HG02610 (cell line): ENCODE data around the gene TENM3.
"Not testable (repeated sequence)": the region's sequence is repeated elsewhere in the genome, so short reads cannot be mapped to it uniquely, and the experiment has no call there.

Experiments
- ATAC-seq: cut with Tn5 transposase; IDR thresholded peaks from one replicate; pipeline ENCODE4 v1.9.1; 2021; ENCODE audit warnings: mild to moderate bottlenecking, moderate library complexity; ENCODE audit not compliant: unreplicated experiment

The TENM3 gene

DNA sequence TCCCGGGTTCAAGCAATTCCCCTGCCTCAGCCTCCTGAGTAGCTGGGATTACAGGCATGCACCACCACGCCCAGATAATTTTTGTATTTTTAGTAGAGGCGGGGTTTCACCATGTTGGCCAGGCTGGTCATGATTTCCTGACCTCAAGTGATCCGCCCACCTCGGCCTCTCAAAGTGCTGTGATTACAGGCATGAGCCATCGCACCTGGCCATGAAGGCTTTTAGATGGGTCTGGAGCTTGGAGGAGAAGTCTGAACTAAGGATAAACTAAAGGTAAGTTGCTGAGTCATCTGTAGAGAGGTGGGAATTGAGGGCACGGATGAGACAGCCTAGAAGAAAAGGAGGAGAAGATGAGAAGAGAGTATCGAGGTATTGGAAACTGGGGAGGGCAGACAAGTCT lies at the start of gene TENM3:
TSS of gene TENM3 (plus strand) at position 199 of the 400 bp plus-strand sequence. CDS start 80,619 bp downstream, outside the sequence.
- not testable (repeated sequence) for ATAC-seq

DNA sequence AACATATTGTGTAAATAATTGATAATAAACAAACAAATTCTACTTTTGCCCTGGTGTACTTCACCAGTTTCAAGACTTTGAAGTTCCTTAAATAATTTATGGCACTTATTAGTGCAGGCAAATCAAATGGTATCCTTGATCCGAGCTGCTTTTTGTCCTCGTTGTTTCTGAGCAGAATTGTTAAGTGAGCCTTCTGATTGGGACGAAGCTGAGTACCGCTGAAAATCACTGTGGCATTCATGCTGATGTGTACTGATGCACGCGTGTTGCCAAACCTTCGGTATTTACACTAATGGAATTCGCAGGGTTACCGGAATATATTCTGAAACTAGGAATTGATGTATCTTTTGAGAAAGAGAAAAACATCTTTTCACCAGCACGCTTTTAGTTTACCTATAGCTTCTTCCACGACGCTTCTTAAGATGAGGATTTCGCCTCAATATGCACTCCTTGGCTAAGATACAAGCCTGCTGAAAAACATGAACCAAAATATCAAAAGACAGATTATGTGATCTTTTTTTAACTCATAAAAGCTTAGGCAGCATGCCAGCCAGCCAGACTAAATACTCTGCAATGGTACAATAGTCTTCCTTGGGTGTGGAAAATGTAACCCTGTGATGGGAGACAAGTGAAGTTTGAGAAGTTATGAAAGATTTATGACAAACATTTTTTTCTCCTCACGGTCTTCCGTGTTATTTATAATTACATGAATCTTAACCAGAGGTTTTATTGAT lies 48.9 kb upstream of the TENM3 start:
- no peak for ATAC-seq

DNA sequence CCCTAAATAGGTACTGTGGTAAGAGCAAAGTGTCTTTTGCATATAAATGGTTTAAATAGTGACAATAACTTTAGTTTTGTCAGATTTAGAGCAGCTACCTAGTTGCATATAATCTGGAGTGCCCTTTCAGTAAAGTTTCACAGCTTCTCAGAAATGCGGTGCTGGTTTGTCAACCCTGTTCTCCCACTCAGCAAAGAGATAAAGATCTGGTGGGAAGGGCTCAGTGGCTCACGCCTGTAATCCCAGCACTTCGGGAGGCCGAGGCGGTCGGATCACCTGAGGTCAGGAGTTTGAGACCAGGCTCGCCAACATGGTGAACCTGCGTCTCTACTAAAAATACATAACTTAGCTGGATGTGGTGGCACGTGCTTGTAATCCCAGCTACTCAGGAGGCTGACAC lies 45.6 kb upstream of the TENM3 start:
- ATAC-seq = no peak

DNA sequence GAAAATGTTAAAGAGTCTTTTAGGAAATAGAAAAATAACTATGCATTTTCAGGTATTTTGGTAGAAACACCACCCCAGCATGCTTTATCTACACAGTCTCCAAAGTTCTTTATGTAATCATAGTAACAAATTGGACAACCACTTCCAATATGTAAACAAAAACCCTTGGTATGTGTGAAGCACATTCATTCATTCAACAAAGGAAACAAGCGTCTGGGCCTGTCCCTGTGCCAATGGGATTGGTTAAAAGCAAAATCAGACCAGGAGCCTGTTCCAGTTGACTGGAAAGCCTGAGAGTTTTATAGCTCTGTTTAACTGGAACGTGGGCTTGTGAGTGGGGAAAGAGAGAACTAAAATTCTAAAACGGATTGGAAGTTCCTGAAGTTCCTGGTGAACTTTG lies 41.3 kb upstream of the TENM3 start:
- no peak for ATAC-seq

DNA sequence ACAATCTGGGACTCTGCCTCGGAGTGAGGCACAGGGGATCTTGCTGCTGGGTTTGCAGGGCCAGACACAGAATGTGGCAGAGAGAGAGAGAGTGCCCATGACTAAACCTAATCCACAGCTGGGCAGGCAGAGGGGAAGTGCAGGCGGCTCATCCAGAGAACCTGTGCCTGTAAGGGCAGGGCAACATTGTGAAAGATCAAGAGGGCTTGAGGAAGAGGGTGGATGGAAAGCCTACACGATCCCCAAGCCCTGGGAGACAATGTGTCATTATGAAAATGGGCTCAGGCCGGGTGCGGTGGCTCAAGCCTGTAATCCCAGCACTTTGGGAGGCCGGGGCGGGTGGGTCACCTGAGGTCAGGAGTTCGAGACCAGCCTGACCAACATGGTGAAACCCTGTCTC lies 40.6 kb upstream of the TENM3 start:
- no peak for ATAC-seq

DNA sequence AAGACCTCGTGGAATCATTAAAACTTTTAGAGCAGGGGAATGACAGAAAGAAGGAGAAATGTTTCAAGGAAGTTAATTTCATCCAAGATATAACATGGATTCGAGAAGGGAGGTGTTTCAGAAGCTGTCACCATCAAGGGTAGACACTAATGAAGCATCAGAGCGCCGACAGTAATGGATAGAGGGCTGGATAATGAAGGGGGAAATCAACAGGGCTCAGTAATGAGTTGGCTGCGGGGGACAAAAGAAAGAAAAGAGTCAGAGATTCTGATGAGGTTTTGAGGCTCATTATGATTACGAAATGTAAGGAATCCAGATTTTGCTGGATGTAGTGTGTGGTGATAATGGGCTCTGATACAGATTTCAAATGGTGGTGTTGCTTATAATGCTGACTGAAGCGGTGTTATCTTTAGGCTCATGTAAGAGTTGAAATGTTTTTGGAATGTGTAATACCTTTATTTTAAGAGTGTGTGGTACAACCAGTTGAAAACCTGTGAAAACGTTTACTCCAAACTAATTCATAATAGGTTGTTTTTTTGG lies 39.3 kb upstream of the TENM3 start:
- no peak for ATAC-seq

DNA sequence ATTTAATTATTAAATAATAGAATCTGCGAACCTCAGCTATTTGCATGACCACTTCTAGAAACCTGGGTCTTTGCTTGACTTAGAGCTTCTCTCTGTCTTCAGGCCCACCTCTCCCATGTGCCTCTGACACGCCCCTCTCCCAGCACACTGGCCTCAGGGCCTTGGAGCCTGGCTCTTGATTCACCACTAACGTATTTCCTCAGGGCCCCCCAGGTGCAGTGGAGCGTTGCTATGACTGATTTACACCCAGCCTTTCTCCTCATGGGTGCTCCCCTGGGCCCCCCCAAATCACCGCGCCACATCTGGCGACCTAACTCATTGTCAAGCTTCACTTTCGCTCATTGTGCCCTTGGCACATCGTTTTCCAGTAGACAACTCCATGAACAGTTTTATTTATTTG lies 37.9 kb upstream of the TENM3 start:
- ATAC-seq = no peak

DNA sequence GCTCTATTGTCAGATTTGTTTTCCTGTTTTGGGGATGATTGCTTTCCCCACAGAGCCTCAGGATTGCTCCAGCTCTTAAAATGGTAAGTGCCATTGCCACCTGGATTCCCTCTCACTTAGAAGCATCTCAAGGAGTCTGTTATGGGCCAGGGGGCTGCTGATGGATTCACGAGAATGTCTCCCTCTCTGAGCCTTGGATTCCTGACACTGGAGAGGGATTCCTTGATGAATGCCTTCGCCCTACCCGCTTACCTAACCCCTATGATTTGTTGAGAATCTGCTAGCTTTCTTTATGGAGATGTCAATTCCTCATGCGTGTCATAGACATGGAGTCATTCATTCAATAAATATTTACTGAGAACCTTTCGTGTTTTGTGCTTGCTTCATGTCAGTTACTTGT lies 36.9 kb upstream of the TENM3 start:
- ATAC-seq = no peak

DNA sequence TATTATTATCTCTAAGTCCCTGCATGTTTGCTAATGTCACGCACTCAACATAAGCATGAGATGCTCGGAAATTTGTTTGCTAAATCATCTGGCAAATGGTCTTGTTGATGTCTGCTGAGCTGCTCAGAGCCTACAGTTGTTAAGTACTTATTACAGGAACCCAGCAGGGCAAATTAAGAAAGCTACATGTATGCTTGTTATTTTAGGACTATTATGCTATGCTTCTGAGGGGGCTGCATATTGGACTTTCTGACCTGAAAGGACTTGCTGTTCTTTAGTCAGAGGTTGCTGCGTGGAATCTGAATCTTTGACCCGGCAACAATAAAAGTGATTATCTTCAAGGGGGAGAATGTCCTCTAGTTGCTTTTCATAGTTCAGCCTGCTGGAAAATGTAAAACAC lies 36.3 kb upstream of the TENM3 start:
- ATAC-seq = no peak

DNA sequence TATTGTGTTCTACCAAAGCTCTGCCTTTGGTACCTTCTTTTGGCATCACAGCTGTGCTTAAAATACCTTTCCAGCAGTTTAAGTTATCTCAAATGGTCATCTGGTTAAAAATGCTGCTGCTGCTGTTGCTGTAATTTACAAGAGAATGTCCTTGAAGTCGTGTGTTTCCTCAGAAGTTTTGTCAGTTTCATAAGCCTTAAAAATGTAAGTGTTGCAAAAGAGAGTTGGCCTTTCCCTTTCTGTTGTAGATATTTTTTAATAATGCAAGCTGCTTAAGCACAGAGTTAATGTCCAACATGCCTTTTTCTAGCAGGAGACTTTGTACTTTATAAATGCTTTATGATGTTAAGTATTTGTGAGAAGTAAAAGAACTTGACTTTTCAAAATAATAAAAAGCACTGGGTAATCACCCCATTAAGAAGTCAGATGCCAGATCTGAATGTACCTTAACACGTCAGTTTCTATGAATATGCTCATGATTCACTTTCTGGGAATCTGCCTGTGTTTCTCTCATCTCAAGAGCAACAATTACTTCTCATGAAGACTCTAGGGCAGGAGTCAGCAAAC lies 35.3 kb upstream of the TENM3 start:
- ATAC-seq = no peak

DNA sequence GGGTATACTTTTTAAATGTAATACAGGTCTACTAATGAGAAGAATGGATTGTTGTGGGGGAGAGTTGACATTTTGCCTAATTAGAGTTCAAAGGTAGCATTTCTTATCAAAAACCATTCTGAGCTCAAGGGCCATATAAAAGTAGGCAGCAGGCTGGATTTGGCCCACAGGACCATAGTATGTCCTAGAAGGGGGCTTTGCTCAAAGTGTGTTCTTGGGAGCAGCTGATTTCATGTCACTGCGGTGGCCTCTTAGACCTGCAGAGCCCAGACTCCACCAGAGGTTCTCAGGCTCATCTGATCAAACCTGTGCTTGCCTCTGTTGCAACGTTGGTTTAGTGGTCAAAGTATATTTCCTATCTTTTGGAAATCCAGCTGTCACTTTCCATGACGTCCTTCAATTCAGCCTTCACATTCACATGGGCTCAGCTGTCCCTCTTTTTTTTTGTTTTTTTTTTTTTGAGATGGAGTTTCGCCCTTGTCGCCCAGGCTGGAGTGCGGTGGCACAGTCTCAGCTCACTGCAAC lies 34.6 kb upstream of the TENM3 start:
- no peak for ATAC-seq

DNA sequence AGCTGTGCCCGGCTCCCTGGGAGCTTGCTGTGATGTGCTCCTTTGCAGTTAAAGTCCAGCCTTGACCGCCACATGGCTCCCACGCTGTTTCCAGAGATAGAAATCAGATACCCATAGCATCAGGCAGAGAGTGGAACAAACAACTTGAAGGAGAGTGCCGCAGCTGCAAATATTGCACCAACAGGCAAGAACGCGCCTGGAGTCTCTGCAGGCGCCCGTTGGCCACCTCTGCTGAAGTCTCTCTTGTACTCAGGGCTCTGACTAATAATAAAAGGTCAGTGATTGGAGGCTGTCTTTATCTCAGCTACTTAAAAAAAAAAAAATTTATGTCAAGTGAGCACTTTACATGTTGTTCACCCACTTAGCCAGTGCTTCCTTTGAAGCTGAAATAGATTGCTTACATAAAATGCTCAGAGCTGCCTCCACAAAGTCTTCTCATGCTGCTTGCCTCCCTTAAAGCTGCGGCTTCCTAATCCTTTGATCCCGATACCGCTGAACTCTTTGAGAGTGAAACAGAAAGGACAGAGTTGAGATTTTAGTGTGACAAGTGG lies 30.9 kb upstream of the TENM3 start:
- no peak for ATAC-seq

DNA sequence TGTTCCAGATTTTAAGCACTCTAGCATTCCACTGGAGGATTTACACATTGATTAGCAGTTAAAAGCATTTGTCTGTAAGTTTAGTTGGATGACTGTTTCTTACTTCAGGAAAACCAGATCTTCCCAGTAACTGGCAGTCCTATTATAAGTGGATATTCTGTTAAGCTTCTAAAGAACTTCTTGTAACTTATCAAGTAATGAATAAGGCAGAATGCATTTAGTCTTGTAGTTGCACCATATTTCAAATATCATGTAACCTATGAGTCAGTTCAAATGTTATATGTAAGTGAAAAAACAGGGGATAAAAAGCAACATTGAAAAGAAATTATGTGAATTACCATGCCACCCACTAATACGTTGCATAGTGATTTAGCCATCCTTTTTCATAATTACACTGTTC lies 30.2 kb upstream of the TENM3 start:
- no peak for ATAC-seq

DNA sequence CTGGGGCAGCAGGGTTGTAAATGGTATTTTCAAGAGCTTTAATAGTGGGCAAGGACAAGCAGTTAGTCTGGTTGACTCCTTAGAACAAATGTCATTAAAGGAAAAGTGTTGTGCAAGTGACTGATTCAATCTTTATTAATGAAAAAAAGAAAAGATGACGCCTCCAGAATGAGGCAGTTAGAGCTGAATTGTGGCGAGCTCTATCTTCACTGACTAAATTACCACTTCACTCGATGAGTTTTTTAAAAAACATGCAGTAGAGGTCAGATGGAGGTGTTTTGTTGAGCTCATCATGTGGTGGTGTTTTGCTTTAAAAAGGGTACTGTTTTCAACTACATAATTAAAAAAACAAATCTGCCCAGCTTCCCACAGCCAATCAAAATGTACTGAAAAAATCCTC lies 28.1 kb upstream of the TENM3 start:
- ATAC-seq = no peak

DNA sequence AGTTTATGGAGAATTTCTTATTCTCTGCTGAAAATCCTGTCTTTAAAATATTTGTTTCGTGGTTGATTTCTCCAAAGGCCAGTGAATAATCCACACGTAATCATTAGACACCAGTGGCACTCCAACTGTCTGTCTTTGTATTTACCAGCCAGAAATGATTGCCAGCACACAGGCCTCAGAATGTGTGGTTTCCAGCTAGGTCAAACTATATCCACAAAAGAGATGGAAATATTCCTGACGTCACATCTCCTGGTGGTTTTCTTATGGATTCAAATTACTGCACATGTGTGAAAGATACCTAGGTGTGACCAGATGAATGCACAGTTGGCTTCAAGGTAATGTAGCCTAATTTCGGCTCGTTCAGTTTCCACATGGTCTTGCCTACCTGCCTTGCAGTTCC lies 27.2 kb upstream of the TENM3 start:
- no peak for ATAC-seq

DNA sequence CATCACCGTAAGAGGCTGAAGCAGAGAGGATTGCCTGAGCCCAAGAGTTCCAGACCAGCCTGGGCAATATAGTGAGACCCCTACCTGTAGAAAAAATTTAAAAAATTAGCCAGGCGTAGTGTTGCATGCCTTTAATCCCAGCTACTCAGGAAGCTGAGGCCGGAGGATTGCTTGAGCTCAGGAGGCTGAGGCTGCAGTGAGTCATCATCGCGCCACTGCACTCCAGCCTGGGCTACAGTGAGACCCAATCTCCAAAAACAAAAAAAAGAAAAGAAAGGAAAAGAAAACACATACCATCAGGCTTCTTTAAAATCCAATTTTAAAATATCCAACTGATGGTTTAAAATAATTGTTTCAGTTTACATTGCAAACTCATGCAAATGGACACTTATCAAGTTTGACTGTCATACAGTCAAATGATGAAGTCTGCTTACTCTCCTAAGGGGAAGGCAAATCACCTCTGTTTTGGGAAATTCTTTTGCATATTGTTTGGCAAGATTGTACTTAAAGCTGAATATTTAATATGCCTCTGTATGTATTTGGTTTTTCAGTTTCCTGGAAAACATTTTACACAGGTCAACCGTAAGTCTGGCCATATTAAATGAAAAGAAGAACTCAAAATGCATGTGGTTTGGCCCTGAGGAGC lies 23.7 kb upstream of the TENM3 start:
- ATAC-seq = no peak

DNA sequence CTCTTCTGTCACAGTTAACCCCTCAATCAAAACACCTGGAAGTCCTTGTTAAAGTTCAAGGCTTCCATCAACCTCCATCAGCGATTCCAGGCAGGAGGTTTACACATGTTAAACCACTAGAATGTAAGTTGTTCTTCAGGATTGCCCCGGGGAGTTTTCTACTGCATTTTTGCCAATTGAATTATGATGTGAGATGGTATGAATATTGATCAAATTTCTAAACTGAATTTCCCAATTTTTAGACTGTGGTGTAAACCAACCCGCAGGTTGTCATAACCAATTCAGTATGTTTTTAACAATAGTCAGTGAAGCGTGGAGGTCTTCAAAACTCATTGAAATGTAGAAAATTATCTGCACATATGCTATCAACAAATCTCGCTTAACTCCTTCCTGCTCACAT lies 21.2 kb upstream of the TENM3 start:
- no peak for ATAC-seq

DNA sequence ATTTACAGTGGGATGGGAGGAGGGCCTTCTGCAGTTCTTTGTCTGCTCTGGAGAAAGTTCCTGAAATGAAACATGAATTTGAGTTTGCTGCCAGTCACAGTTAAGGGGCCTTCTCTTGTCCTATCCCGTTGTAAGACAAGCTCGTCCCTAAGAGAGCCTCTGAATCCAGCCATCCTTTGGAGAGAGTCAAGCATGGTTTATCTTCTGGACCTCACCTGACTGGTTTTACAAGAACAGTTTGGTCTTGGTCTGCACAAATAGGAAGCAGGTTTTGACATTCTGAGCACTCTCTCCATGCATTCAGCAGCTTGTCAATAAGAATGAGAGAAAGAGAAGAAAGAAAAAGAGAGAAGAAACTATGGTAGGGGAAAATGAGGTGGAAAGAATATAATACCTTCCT lies 20.4 kb upstream of the TENM3 start:
- no peak for ATAC-seq

DNA sequence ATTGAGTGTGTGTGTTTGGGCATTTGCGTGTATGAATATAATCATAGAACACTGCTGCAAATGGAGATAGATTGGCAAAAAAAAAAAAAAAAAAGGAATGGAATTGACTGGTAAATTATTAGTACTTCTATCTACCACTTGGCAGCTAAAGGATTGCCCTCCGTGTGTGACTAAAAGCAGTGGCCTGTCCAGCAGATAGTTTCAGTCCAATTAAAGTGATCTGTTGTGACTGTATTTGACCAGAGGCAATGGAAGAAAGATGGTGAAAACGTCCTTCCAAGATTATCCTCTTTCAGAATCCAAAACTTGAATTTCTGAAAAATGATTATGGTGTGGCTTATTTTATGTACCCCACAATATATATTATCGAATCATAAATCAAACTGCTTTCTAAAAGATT lies 19.5 kb upstream of the TENM3 start:
- ATAC-seq = no peak

DNA sequence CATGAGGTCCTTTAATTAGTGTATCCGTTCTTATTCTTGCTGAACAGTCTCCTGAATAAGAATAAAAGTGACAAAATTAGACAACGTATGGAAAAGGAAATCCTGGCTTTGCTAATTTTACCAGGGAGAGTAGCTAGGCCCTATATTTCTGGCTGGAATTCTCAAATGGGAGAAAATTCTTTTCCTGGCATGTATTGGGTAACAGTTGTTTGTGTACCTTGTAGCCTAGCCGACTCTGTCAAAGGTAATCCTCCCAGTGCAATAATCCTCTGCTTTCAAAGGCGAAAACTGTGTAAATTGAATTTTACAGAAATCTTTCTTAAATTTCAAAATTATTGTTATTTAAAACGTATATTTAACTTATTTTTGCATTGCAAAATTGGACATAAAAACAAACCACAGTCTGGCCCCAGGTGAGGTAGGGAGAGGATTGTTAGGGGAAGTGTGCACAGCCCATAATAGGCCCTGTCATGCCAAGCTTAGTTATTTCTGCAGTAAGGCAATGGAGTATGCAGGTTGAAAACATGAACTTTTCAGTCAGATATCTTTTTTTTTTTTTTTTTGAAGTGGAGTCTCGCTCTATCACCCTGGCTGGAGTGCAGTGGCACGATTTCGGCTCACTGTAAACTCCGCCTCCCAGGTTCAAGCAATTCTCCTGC lies 18.9 kb upstream of the TENM3 start:
- no peak for ATAC-seq

DNA sequence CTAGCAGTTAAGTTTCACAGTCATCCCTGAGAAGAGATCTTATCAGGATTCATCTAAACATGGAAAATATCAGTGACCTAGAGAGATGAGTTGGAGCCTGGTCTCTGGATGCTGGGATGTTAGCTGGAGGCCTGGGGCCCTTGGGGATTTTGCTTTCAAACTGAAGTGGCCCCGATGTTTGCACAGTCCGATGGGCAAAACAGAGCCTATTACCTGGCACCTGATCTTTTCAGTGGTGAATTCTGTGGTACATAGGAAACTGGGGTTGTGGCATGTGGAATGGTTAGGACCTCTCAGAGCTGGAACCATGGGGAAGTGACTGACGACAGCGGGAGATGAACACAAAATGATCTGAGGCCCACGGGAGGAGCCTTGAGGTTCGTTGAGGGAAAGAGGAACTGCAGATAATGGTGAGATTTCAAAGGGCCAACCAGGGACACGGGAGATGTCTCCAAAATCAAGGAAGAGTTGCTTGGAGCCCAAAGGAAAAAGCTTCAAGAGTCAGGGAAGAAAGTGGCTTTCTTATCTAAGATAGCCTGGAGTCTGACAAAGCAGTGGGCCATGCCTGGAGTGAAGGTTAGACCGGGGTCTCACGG lies 17.8 kb upstream of the TENM3 start:
- ATAC-seq = no peak
